HL-60 (cell line): ENCODE data around the gene TRIM67.

ENCODE experiments used
- CTCF ChIP-seq: IDR thresholded peaks from one replicate; pipeline ENCODE4 v1.5.1; 2011; ENCODE audit warnings: low read length, control low read depth, inconsistent platforms; ENCODE audit not compliant: insufficient read depth
- GABPA ChIP-seq: IDR thresholded peaks from 2 replicates; pipeline ENCODE4 v1.6.1; 2012; ENCODE audit warnings: low read depth
- POLR2AphosphoS5 ChIP-seq: IDR thresholded peaks from 2 replicates; pipeline ENCODE4 v1.6.1; 2012; ENCODE audit warnings: low read depth
- SPI1 ChIP-seq: IDR thresholded peaks from 2 replicates; pipeline ENCODE4 v1.6.1; 2012; ENCODE audit warnings: low read depth, mild to moderate bottlenecking, borderline replicate concordance

GRCh38 chr1:231199868-231200267 is 38.0 kb downstream of the TRIM67 start:
- TF ChIP-seq CTCF (no peak), POLR2AphosphoS5 (no peak), GABPA (no peak), SPI1 (no peak)
